Hypothalamus (tissue), 51 donors: ENCODE measurements around the gene DYNLT2B.
A peak's percentile ranks its signal among the peaks of the same experiment; 100 is the strongest.
"Not testable (repeated sequence)": the region's sequence is repeated elsewhere in the genome, so short reads cannot be mapped to it uniquely, and the experiment has no call there.

Experiments used
- DNase-seq, 51 donors: peaks; one replicate each; lab custom pipeline; 2025; lab: John Stamatoyannopoulos, UW

The DYNLT2B gene

DNA sequence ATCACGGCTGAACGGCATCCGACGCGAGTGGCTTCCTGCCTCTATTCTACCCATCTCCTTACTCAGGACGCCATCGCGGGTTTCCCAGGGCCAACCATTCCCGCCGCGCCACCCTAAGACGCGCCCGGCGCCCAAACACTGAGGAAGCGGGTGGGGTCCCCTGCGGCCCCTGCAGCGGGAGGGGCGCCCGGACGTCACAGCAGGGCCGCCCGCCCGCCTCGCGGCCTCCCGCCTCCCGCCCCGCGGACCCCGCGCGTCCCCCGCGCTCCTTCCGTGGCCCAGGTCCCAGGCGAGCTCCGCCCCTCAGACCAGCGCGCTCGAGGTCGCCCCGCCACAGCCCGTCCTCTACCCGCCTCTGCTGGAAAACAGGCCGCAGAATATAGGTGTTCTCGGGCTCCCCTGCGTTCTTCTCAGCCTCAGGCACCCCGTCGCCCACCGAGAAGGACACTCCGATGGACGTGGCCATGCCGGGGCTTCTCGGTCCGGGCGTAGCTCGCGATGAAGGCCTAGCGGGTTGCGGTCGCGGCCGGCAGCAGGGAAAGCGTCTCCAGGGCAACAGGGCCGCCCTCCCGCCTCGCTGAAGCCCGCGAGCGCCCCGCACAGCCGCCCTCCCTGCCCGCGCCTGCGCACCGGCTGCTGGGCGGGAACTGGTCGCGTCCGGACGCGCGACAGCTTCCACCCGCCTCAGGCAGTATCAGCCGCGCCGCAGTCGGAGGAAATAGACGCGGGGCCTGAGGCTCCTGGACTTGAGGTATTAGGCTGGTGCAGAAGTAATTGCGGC is at the start of gene DYNLT2B:
Gene DYNLT2B, minus strand, starts transcription at position 554 of the 781 bp plus-strand sequence. Its CDS starts 88 bp downstream, at position 466.
- peak; percentile 42 to 92 (median 81) for DNase-seq

DNA sequence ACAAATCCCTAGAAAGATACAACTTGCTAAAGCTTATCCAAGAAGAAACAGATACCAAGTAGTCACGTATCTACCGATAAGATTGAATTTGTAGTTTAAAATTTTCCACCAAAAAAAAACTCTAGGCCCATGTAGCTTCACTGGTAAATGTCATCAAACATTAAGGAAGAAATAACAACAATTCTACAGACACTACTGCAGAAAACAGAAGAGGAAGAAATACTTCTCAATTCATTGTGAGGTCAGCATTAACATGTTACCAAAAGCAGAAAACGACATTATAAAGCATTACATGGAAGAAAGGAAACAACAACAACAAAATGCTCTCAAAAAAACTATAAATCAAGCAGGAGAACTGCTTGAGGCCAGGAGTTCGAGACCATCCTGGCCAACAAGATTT is 47.7 kb upstream of the DYNLT2B start:
- no peak for DNase-seq

GRCh38 chr3:196360586-196360985 is 42.5 kb upstream of the DYNLT2B start:
- DNase-seq, result no peak

- DNase-seq, result not testable (repeated sequence)
Observed at GRCh38 chr3:196358540-196358939, 40.5 kb upstream of the DYNLT2B start.

DNA sequence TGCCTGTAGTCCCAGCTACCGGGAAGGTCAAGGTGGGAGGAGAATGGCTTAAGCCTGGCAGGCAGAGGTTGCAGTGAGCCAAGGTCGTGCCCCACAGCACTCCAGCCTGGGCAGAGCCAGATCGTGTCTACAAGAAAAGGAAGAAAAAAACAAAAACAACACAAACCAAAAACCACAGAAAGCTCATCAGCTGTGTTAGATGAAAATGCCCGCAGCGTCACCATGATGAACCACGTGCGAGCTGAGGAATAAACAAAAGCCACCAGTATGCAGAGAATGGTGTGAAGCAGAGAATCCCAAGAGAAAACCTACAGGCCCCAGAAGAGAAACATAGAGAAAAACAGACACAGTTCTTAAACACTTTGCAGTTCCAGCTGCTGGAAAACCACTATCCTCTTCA is 39.9 kb upstream of the DYNLT2B start:
- DNase-seq, result no peak

- no peak for DNase-seq
Observed at GRCh38 chr3:196356556-196356955, 38.5 kb upstream of the DYNLT2B start.

DNA sequence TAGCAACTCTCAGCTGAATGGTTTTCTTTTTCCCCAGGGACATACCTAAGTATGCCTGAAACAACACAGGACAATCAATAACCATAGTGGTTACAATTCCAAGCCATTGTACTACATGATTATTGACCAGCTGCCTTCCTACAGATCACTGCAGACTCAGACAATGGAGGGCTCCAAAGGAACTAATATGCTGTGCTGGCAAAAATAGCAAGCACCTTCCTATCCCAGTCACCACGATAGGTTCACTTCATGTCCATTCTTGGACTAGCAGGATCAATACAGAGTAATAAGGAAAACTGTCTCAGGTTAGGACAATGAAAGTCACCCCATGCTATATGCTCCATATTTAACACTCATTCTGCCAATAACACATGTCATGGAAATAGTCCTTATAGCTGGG is 37.6 kb upstream of the DYNLT2B start:
- DNase-seq, result no peak

DNA sequence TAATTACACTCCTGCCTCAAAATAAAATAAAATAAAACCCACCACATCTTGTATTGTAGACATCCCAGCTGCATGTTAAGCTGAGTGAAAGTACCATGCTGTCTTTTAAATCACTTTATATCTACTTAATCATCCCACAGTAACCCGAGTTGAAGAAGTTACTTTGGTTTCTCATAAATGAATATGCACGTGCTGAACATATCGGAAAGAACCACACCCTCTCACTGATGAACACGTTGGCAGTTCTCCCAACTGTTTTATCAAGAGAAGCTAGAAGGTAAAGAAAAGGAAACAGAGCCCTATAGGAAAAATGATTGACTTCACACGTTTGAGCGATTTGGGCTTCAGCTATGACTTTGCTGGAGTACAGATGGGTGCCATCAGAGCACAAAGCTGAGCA is 36.1 kb upstream of the DYNLT2B start:
- no peak for DNase-seq

DNA sequence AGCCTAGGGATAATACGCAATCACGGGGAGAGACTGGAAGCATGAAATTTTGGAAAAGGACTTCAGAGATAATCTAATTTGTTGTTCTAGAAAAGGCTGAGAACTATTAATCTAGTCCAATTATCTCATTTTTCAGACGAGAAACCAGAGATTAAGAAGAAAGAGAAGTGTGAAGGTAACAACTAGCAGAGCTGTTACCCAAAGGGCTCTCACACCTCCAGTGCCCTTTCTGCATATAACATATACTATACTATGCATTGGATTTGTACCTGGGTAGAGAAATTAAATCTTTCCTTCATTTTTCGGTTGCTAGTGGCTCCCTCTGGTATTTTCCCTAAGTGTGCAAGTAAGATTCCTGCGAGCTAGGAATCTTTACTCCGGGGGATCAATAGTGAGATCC is 33.5 kb upstream of the DYNLT2B start:
- no peak for DNase-seq

DNA sequence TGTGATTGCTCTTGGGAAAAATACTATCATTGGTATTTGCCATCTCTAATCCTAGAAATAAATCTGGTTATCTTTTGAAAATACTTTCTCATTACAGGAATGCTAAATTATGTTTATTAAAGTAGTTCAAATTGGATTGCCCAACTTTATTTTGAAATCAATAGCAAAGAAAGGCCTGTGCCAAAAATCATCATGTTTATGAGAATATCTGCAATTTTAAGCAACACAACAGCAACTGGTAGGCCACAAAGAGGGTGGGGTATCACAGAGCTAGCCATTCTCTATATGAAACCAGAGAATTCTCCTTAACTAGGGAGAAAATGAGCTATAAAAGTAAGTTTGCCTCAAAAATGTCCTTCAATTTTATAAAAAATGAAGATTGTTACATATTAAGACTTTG is 32.0 kb upstream of the DYNLT2B start:
- no peak for DNase-seq

GRCh38 chr3:196348698-196349097 is 30.7 kb upstream of the DYNLT2B start:
- no peak for DNase-seq

GRCh38 chr3:196344663-196345062 is 26.6 kb upstream of the DYNLT2B start:
- peak in 1 of 51 donors; percentile 4 for DNase-seq

- DNase-seq, result not testable (repeated sequence)
Observed at GRCh38 chr3:196343917-196344316, 25.9 kb upstream of the DYNLT2B start.

- no peak for DNase-seq
Observed at GRCh38 chr3:196341137-196341536, 23.1 kb upstream of the DYNLT2B start.

DNA sequence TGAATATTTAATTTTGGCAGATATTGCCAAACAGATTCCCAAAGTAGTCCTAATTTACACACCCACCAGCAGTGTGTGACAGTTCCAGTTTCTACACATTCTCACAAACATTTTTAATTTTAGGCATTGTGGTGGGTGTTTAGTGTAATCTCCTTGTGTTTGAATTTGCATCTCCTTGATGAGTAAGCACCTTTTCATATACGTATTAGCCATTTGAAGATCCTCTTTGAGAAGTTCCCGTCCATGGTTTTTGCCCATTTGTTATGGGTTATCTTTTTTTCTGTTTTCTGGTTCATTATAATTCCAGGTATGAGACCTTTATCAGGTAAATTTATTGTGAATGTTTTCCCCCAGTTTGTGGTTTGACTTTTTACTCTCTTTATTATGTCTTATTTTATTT is 22.4 kb upstream of the DYNLT2B start:
- no peak for DNase-seq

GRCh38 chr3:196339493-196340254 is 21.6 kb upstream of the DYNLT2B start:
- no peak for DNase-seq

DNA sequence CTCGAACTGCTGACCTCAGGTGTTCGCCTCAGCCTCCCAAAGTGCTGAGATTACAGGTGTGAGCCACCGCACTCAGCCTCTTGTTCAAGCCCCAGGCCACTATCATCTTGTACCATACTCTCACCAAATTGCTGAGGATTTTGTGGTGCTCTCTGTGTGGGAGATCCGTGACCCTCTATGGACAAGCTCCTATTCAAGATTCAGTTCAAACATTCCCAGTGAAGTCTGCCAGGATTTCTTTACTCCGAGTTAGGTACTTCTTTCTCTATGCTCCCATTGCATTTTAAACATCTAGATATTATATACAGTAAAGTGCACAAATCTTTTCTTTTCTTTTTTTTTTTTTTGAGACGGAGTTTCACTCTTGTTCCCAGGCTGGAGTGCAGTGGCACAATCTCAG is 21.0 kb upstream of the DYNLT2B start:
- no peak for DNase-seq

- no peak for DNase-seq
Observed at GRCh38 chr3:196336319-196337145, 18.5 kb upstream of the DYNLT2B start.

DNA sequence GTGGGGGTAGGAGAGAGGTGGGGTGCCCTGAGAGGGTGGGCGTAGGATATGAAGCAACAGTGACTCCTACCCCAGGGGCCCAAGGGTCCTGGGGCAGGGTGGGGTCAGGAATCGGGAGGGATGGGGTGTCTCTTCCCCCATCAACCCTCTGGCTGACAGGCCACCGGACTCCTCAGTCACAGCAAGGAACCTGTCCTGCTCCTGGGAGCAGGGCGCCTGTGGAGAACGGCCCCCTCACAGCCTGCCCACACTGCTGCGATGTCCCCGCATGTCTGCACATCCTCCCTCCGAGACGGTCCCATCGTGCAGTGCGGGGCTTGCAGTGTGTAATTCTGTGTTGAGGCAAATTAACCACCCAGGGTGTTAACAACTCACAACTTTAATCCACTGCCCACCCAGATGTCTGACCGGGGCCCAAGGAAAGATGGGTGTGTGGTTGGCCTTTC is 17.5 kb upstream of the DYNLT2B start:
- DNase-seq, result no peak

DNA sequence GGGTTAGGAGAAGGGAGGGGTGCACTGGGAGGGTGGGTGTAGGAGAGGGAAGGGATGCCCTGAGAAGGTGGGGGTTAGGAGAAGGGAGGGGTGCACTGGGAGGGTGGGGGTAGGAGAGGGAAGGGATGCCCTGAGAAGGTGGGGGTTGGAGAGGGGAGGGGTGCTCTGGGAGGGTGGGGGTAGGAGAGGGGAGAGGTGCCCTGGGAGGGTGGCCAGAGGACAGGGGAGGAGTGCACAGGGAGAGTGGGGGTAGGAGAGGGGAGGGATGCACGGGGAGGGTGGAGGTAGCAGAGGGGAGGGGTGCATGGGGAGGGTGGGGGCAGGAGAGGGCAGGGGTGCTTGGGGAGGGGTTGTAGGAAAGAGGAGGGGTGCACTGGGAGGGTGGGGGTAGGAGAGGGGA is 16.9 kb upstream of the DYNLT2B start:
- no peak for DNase-seq

- no peak for DNase-seq
Observed at GRCh38 chr3:196332168-196332567, 14.1 kb upstream of the DYNLT2B start.
